ENCODE measurements around the gene RRP15. TPM values are rescaled to one million over a fixed set of nuclear protein-coding genes. Genes with fewer than 3 reads are reported as not detected.

The RRP15 gene
- total and polyA plus RNA-seq, 2 of the 13 experiments (the other 11 are each of a cell fraction or from before 2014, with no cell fraction given) = 2.1 to 37.5 TPM

DNA sequence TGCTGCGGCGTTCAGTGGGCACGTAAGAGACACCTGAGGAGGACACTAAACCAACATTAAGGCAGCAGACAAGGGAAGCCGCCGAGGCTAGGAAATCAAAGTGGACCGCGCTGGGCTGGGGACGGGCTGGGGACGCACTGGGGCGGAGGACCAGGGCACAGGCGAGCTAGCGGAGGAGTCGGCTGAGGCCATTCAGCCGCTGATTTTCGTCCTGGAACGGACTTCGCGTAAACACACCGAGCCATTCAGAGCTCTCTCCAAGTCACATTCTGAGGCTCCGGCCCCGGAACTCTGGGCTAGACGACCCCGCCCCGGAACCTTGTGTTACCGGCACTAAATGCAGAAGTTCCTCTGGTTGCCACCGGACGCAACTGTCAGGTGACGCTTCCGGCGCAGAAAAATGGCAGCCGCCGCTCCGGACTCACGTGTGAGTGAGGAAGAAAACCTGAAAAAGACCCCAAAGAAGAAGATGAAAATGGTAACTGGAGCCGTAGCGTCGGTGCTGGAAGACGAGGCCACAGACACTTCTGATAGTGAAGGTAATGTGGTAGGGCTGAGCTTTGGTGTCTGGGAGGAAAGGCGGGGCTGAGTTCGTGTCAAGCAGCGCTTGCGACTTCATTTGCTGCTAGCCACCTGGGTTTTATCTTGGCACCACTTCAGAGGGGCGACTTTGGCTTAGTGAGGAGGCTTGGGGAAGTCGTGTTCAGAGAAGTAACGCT lies at the start of gene RRP15 (continued):
- TF ChIP-seq ZNF747 (CRISPR knock-in tag; IDR thresholded peaks at IDR 0.05; ENCODE audit: borderline replicate concordance) = peak; percentile 87; the same call in 1 of the 2 replicates
- TF ChIP-seq, protein P1, sequence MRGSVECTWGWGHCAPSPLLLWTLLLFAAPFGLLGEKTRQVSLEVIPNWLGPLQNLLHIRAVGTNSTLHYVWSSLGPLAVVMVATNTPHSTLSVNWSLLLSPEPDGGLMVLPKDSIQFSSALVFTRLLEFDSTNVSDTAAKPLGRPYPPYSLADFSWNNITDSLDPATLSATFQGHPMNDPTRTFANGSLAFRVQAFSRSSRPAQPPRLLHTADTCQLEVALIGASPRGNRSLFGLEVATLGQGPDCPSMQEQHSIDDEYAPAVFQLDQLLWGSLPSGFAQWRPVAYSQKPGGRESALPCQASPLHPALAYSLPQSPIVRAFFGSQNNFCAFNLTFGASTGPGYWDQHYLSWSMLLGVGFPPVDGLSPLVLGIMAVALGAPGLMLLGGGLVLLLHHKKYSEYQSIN (CRISPR knock-in tag; IDR thresholded peaks at IDR 0.05; ENCODE audit: borderline replicate concordance) = no peak
- peak; percentile 73 for TF ChIP-seq RBFOX2 (IDR thresholded peaks at IDR 0.05; ENCODE audit: low read depth, low read length)
- TF ChIP-seq ZNF124 (CRISPR knock-in tag; IDR thresholded peaks at IDR 0.05) = peak; percentile 93
- TF ChIP-seq, protein P2, sequence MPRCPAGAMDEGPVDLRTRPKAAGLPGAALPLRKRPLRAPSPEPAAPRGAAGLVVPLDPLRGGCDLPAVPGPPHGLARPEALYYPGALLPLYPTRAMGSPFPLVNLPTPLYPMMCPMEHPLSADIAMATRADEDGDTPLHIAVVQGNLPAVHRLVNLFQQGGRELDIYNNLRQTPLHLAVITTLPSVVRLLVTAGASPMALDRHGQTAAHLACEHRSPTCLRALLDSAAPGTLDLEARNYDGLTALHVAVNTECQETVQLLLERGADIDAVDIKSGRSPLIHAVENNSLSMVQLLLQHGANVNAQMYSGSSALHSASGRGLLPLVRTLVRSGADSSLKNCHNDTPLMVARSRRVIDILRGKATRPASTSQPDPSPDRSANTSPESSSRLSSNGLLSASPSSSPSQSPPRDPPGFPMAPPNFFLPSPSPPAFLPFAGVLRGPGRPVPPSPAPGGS (CRISPR knock-in tag; IDR thresholded peaks at IDR 0.05) = peak; percentile 69; the same call in 1 of the 2 replicates
- TF ChIP-seq THAP11 (CRISPR knock-in tag; IDR thresholded peaks at IDR 0.05) = peak; percentile 92
- TF ChIP-seq REL (CRISPR knock-in tag; conservative IDR thresholded peaks at IDR 0.05) = peak; percentile 75; the same call in 1 of the 2 replicates
- TF ChIP-seq ZNF644 (CRISPR knock-in tag; IDR thresholded peaks at IDR 0.05; ENCODE audit: low read depth) = peak; percentile 36; the same call in 1 of the 2 replicates
- TF ChIP-seq, protein P3, sequence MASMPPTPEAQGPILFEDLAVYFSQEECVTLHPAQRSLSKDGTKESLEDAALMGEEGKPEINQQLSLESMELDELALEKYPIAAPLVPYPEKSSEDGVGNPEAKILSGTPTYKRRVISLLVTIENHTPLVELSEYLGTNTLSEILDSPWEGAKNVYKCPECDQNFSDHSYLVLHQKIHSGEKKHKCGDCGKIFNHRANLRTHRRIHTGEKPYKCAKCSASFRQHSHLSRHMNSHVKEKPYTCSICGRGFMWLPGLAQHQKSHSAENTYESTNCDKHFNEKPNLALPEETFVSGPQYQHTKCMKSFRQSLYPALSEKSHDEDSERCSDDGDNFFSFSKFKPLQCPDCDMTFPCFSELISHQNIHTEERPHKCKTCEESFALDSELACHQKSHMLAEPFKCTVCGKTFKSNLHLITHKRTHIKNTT (CRISPR knock-in tag; IDR thresholded peaks at IDR 0.05) = no peak
- peak; percentile 96 for TF ChIP-seq ZIK1 (CRISPR knock-in tag; IDR thresholded peaks at IDR 0.05; ENCODE audit: borderline replicate concordance, low read depth)
- TF ChIP-seq, protein P4, sequence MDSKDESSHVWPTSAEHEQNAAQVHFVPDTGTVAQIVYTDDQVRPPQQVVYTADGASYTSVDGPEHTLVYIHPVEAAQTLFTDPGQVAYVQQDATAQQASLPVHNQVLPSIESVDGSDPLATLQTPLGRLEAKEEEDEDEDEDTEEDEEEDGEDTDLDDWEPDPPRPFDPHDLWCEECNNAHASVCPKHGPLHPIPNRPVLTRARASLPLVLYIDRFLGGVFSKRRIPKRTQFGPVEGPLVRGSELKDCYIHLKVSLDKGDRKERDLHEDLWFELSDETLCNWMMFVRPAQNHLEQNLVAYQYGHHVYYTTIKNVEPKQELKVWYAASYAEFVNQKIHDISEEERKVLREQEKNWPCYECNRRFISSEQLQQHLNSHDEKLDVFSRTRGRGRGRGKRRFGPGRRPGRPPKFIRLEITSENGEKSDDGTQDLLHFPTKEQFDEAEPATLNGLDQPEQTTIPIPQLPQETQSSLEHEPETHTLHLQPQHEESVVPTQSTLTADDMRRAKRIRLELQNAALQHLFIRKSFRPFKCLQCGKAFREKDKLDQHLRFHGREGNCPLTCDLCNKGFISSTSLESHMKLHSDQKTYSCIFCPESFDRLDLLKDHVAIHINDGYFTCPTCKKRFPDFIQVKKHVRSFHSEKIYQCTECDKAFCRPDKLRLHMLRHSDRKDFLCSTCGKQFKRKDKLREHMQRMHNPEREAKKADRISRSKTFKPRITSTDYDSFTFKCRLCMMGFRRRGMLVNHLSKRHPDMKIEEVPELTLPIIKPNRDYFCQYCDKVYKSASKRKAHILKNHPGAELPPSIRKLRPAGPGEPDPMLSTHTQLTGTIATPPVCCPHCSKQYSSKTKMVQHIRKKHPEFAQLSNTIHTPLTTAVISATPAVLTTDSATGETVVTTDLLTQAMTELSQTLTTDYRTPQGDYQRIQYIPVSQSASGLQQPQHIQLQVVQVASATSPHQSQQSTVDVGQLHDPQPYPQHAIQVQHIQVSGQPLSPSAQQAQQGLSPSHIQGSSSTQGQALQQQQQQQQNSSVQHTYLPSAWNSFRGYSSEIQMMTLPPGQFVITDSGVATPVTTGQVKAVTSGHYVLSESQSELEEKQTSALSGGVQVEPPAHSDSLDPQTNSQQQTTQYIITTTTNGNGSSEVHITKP (CRISPR knock-in tag; IDR thresholded peaks at IDR 0.05; ENCODE audit: low read depth) = peak; percentile 71; the same call in 1 of the 2 replicates
- TF ChIP-seq ZBTB42 (CRISPR knock-in tag; IDR thresholded peaks at IDR 0.05) = no peak
- no peak for TF ChIP-seq RCOR2 (CRISPR knock-in tag; IDR thresholded peaks at IDR 0.05)
- no peak for TF ChIP-seq ZNF354B (CRISPR knock-in tag; IDR thresholded peaks at IDR 0.05)
- no peak for TF ChIP-seq ZNF616 (CRISPR knock-in tag; IDR thresholded peaks at IDR 0.05; ENCODE audit: low read depth)
- TF ChIP-seq ELF3 (CRISPR knock-in tag; IDR thresholded peaks at IDR 0.05) = peak; percentile 83; the same call in 1 of the 2 replicates
- peak; percentile 95 for TF ChIP-seq KDM2A (CRISPR knock-in tag; IDR thresholded peaks at IDR 0.05; ENCODE audit: borderline replicate concordance, low read depth)
- TF ChIP-seq, protein P5, sequence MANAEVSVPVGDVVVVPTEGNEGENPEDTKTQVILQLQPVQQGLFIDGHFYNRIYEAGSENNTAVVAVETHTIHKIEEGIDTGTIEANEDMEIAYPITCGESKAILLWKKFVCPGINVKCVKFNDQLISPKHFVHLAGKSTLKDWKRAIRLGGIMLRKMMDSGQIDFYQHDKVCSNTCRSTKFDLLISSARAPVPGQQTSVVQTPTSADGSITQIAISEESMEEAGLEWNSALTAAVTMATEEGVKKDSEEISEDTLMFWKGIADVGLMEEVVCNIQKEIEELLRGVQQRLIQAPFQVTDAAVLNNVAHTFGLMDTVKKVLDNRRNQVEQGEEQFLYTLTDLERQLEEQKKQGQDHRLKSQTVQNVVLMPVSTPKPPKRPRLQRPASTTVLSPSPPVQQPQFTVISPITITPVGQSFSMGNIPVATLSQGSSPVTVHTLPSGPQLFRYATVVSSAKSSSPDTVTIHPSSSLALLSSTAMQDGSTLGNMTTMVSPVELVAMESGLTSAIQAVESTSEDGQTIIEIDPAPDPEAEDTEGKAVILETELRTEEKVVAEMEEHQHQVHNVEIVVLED (CRISPR knock-in tag; IDR thresholded peaks at IDR 0.05; ENCODE audit: borderline replicate concordance) = peak; percentile 78; the same call in 1 of the 2 replicates
- TF ChIP-seq, protein P6, sequence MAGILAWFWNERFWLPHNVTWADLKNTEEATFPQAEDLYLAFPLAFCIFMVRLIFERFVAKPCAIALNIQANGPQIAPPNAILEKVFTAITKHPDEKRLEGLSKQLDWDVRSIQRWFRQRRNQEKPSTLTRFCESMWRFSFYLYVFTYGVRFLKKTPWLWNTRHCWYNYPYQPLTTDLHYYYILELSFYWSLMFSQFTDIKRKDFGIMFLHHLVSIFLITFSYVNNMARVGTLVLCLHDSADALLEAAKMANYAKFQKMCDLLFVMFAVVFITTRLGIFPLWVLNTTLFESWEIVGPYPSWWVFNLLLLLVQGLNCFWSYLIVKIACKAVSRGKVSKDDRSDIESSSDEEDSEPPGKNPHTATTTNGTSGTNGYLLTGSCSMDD (CRISPR knock-in tag; IDR thresholded peaks at IDR 0.05) = no peak

Measured in HepG2 (cell line).